Rectal smooth muscle tissue (tissue), 1 donor: Measurements from ENCODE around the gene TRPM6.
"Not testable (repeated sequence)": the region's sequence is repeated elsewhere in the genome, so short reads cannot be mapped to it uniquely, and the experiment has no call there.

ENCODE experiments used
- H3K27ac ChIP-seq: one replicate; pipeline ENCODE4 v1.7.0; 2013; ENCODE audit warnings: low read depth, low read length, inconsistent platforms
- H3K27me3 ChIP-seq: one replicate; pipeline ENCODE4 v1.7.0; 2013; ENCODE audit warnings: low read length; ENCODE audit not compliant: control insufficient read depth, insufficient read depth
- H3K36me3 ChIP-seq: one replicate; pipeline ENCODE4 v1.7.0; 2013; ENCODE audit warnings: low read length; ENCODE audit not compliant: control insufficient read depth, insufficient read depth
- H3K4me1 ChIP-seq: one replicate; pipeline ENCODE4 v1.7.0; 2013; ENCODE audit warnings: low read length; ENCODE audit not compliant: control insufficient read depth, insufficient read depth
- H3K4me3 ChIP-seq: one replicate; pipeline ENCODE4 v1.7.0; 2013; ENCODE audit warnings: low read length
- H3K9ac ChIP-seq: one replicate; pipeline ENCODE4 v1.7.0; 2013; ENCODE audit warnings: low read length

Gene TRPM6

DNA sequence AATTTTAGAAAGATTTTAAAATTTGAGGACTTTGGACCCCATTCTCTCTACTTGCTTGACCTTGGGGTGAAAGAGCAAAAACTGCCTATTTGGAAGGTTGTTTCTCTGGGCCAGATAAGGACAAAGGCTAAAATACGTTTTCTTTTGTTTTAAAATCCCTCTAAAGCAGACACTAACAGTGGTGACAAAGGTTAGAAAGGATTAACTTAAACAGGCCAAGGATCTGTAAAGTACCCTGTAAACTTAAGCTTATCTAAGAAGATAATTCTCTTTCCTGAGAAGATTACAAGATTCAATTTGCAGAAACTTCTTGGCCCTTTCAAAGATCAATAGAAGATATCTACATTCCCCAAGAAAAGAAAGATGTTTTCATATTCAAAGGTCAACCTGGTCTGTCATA, 12.1 kb downstream of the TRPM6 start:
- no peaks in the 10 kb centered on the region for H3K36me3 ChIP-seq
- H3K27me3 ChIP-seq: no peaks in the 10 kb centered on the region
- no peak overlapping the region for H3K27ac ChIP-seq
- no peaks in the 10 kb centered on the region for H3K4me1 ChIP-seq
- no peak overlapping the region for H3K9ac ChIP-seq
- no peak overlapping the region for H3K4me3 ChIP-seq

DNA sequence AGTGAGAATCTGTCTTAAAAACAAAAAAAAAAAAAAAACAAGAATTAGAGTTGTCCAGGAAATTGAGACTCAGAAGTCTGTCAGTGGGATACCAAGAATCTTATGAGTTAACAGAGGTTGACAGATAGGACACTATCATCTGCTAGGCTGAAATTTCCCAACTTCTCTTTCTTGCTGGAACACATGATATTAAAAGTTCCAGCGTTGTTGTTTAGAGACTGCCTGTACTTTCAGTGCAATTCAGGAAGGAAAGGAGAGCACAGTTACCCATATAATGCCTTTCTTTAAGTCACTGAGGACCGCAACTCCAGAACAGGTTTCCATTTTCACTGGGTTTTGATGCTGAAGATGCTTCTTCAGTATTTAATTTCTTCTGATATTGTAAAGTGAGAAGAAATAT, 13.5 kb downstream of the TRPM6 start:
- no peak overlapping the region for H3K27ac ChIP-seq
- no peaks in the 10 kb centered on the region for H3K4me1 ChIP-seq
- no peak overlapping the region for H3K4me3 ChIP-seq
- no peaks in the 10 kb centered on the region for H3K36me3 ChIP-seq
- no peaks in the 10 kb centered on the region for H3K27me3 ChIP-seq
- no peak overlapping the region for H3K9ac ChIP-seq

DNA sequence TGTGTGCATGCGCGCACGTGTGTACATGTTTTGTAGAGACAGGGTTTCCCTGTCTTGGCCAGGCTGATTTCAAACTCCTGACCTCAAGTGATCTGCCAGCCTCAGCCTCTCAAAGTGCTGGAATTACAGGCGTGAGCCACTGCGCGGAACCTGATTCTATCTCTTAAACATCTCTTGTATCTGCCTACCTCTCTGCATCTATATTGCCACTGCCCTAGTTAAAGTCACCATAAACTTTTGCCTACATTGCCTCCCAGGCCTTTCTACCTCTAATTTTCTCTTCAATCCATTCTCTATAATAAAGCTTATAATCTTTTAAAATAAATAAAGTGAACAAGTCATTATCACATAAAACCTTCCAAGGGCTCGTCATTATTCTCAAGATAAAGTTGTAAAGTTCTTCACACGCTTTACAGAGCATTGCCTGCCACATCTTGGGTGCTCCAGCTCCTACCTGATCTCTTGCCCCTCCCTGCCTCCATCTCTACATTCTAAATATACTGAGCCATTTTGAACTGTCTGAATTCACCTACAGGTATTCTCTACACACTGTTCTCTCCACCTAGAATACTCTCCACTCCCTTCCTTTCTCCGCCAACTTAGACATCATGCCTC, 15.0 kb downstream of the TRPM6 start:
- Histone ChIP-seq H3K27me3 (no peaks in the 10 kb centered on the region), H3K27ac (no peak overlapping the region), H3K4me3 (no peak overlapping the region), H3K9ac (no peak overlapping the region), H3K36me3 (no peaks in the 10 kb centered on the region), H3K4me1 (no peaks in the 10 kb centered on the region)

GRCh38 chr9:74867483-74867882, 20.2 kb downstream of the TRPM6 start:
- no peak overlapping the region for H3K27ac ChIP-seq
- H3K27me3 ChIP-seq: no peaks in the 10 kb centered on the region
- no peaks in the 10 kb centered on the region for H3K36me3 ChIP-seq
- no peak overlapping the region for H3K4me3 ChIP-seq
- no peak overlapping the region for H3K9ac ChIP-seq
- H3K4me1 ChIP-seq: no peaks in the 10 kb centered on the region

- Histone ChIP-seq H3K27me3 (no peaks in the 10 kb centered on the region), H3K27ac (no peak overlapping the region), H3K4me1 (no peaks in the 10 kb centered on the region), H3K4me3 (no peak overlapping the region), H3K36me3 (no peaks in the 10 kb centered on the region), H3K9ac (no peak overlapping the region)
These were observed 22.5 kb downstream of the TRPM6 start for GRCh38 chr9:74865177-74865576.

- H3K4me1 ChIP-seq: no peaks in the 10 kb centered on the region
- H3K9ac ChIP-seq: no peak overlapping the region
- H3K27ac ChIP-seq: no peak overlapping the region
These were observed 25.8 kb downstream of the TRPM6 start for GRCh38 chr9:74861773-74862474.

DNA sequence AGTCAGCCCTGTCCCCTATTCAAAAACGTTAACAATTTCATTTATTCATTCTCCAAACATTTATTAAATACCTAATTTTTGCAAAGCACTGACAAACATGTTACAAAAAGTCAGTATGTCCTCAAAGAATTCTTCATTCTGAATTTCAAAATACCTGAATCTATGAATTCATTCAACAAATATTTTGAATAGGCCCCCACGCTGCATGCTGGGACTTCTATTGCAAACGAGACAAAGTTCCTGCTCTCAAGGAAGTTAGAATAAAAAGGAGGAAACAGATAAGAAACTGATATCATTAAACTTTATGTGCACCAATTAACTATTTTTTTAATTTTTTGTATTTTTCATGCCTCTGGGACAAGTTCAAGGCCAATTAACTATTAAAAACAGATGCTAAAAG, 26.6 kb downstream of the TRPM6 start:
- H3K4me3 ChIP-seq: no peak overlapping the region
- no peak overlapping the region for H3K27ac ChIP-seq
- H3K36me3 ChIP-seq: no peaks in the 10 kb centered on the region
- H3K9ac ChIP-seq: no peak overlapping the region
- H3K27me3 ChIP-seq: no peaks in the 10 kb centered on the region
- no peaks in the 10 kb centered on the region for H3K4me1 ChIP-seq

More at GRCh38 chr9:74861773-74862474, 25.8 kb downstream of the TRPM6 start:
- H3K27me3 ChIP-seq: no peaks in the 10 kb centered on the region
- H3K36me3 ChIP-seq: no peaks in the 10 kb centered on the region
- no peak overlapping the region for H3K4me3 ChIP-seq

DNA sequence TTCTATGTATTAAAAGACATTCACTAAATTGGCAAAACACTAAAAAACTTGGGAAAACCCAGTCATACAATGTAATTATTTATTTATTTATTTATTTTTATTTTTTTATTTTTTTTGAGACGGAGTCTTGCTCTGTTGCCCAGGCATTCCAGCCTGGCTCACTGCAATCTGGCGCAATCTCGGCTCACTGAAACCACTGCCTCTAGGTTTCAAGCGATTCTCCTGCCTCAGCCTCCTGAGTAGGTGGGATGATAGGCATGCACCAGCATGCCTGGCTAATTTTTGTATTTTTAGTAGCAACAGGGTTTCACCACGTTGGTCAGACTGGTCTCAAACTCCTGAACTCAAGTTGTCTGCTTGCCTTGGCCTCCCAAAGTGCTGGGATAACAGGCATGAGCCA, 27.5 kb downstream of the TRPM6 start:
- not testable (repeated sequence) for H3K4me3 ChIP-seq, H3K27me3 ChIP-seq, H3K27ac ChIP-seq, H3K36me3 ChIP-seq, H3K4me1 ChIP-seq, H3K9ac ChIP-seq

DNA sequence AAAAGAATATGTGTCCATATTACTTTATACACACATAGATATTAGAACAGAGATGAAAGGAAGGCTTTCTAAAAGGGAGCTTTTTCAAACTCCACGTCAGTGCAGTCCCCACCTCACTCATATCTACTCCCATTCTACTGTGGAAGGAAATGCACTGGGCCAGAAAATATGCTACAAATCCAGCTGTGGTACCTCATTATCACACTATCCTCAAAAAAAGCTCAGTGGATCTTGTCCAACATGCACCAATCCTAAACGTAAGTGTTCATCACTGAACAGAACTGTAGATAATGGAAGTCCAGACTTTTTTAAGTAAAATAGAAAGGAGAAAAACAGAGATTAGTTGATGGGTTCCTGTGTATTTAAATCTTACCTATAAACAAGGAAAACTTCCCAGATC, 27.9 kb downstream of the TRPM6 start:
- Histone ChIP-seq H3K27me3 (no peaks in the 10 kb centered on the region), H3K9ac (no peak overlapping the region), H3K36me3 (no peaks in the 10 kb centered on the region)

GRCh38 chr9:74858751-74859414, 28.8 kb downstream of the TRPM6 start:
- no peaks in the 10 kb centered on the region for H3K27me3 ChIP-seq
- H3K4me1 ChIP-seq: no peaks in the 10 kb centered on the region
- no peak overlapping the region for H3K4me3 ChIP-seq
- H3K36me3 ChIP-seq: no peaks in the 10 kb centered on the region
- no peak overlapping the region for H3K27ac ChIP-seq
- no peak overlapping the region for H3K9ac ChIP-seq

More for the DNA sequence above, 27.9 kb downstream of the TRPM6 start:
- no peak overlapping the region for H3K27ac ChIP-seq
- H3K4me1 ChIP-seq: no peaks in the 10 kb centered on the region
- no peak overlapping the region for H3K4me3 ChIP-seq

- H3K9ac ChIP-seq: no peak overlapping the region
These were observed 30.7 kb downstream of the TRPM6 start for GRCh38 chr9:74856989-74857388.

DNA sequence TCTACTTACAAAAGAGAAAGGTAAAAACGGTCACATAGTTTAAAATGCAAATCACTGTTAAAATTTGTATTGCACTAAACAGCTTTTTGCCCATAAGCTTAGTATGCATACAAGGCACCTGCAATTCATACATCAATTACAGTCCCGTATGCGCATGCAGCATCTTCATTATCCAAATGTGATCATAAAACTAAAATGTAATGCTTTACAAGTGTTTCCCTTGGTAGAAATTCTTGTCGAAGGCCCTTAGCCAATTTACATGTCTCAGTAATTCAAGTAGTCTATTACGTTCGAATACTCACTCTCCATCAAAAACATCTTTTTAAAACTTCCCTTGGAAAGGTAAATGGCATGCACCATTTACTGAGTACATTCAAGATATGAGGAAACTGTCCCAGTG, 32.6 kb downstream of the TRPM6 start:
- Histone ChIP-seq H3K36me3 (no peaks in the 10 kb centered on the region), H3K4me1 (no peaks in the 10 kb centered on the region), H3K27me3 (no peaks in the 10 kb centered on the region), H3K9ac (no peak overlapping the region), H3K4me3 (no peak overlapping the region), H3K27ac (no peak overlapping the region)

More at GRCh38 chr9:74856989-74857388, 30.7 kb downstream of the TRPM6 start:
- Histone ChIP-seq H3K27ac (no peak overlapping the region), H3K36me3 (no peaks in the 10 kb centered on the region), H3K27me3 (no peaks in the 10 kb centered on the region), H3K4me3 (no peak overlapping the region), H3K4me1 (no peaks in the 10 kb centered on the region)

GRCh38 chr9:74853024-74853423, 34.7 kb downstream of the TRPM6 start:
- H3K27me3 ChIP-seq, H3K27ac ChIP-seq, H3K4me1 ChIP-seq, H3K9ac ChIP-seq, H3K4me3 ChIP-seq, H3K36me3 ChIP-seq: not testable (repeated sequence)
